A549 (cell line): ENCODE data around the gene COASY. TPM values are rescaled to one million over a fixed set of nuclear protein-coding genes. Genes with fewer than 3 reads are reported as not detected.

ENCODE experiments used
- ATAC-seq, 2 experiments: fragments of 200-7000 bp in 1 of 2; fragments of >200 bp in 1 of 2; cut with Nextera tagmentation in 1 of 2; cut with Tn5 transposase in 1 of 2; 3 replicates each; pipeline versions ENCODE4 v1.8.0 to v1.9.1; 2018 to 2020; ENCODE audit warnings: mild to moderate bottlenecking in 1 of 2, moderate library complexity in 1 of 2
- CTCF ChIA-PET: fragments of 300-600 bp; sonication (Branson Sonifier 250); formaldehyde crosslinking; extraction: SDS; loops from one replicate; lab custom pipeline; 2021; ENCODE audit warnings: antibody characterized with exemption, inconsistent platforms; lab: Yijun Ruan, JAX
- POLR2A ChIA-PET: fragments of 350-600 bp; formaldehyde crosslinking; extraction: SDS; loops from one replicate; lab custom pipeline; 2021; ENCODE audit warnings: antibody characterized with exemption, inconsistent platforms; lab: Yijun Ruan, JAX
- DNase-seq, 2 experiments: peaks; one replicate each; pipeline versions ENCODE4 v3.0.0 to v3.0.0-alpha.2; 2011 to 2016; ENCODE audit warnings: low read depth in 1 of 2, low spot score in 1 of 2
- FAIRE-seq: peaks from 2 replicates; lab custom pipeline; 2011; peaks lifted over from hg19 to GRCh38; lab: Jason Lieb, UNC
- H3K27ac ChIP-seq, 2 experiments: fragments of >200 bp; sonication (Bioruptor Twin); formaldehyde crosslinking; 3 replicates each; pipeline ENCODE4 v1.5.1; 2016 to 2017
- H3K4me1 ChIP-seq: fragments of >200 bp; sonication (Bioruptor Twin); formaldehyde crosslinking; 3 replicates; pipeline ENCODE4 v1.6.1; 2016
- H3K4me2 ChIP-seq: fragments of >200 bp; sonication (Bioruptor Twin); formaldehyde crosslinking; 3 replicates; pipeline ENCODE4 v1.6.1; 2016
- H3K4me3 ChIP-seq: fragments of >200 bp; sonication (Bioruptor Twin); formaldehyde crosslinking; 3 replicates; pipeline ENCODE4 v1.5.1; 2016
- H3K9me3 ChIP-seq: fragments of >200 bp; sonication (Bioruptor Twin); formaldehyde crosslinking; 3 replicates; pipeline ENCODE4 v1.6.1; 2016
- BCL3 ChIP-seq: fragments of >200 bp; sonication (Bioruptor Twin); formaldehyde crosslinking; IDR thresholded peaks from 3 replicates; pipeline ENCODE4 v1.6.1; 2016
- CBX2 ChIP-seq: fragments of 200-600 bp; sonication (generic); IDR thresholded peaks from 2 replicates; pipeline ENCODE4 v1.6.1; 2016; ENCODE audit warnings: low read depth, mild to moderate bottlenecking, borderline replicate concordance
- CBX8 ChIP-seq: fragments of 200-600 bp; sonication (generic); IDR thresholded peaks from 2 replicates; pipeline ENCODE4 v1.6.1; 2016
- CEBPB ChIP-seq, 2 experiments: fragments of >200 bp in 1 of 2; sonication (Bioruptor Twin) in 1 of 2; formaldehyde crosslinking in 1 of 2; IDR thresholded peaks; 2 replicates each; pipeline ENCODE4 v1.6.1; 2012 to 2016
- CHD2 ChIP-seq: fragments of 150-350 bp; IDR thresholded peaks from 2 replicates; pipeline ENCODE4 v1.6.1; 2014; ENCODE audit warnings: low read length; ENCODE audit not compliant: partially characterized antibody
- FOSB ChIP-seq: fragments of 250-450 bp; sonication (Bioruptor Pico); IDR thresholded peaks from 2 replicates; pipeline ENCODE4 v1.5.0; 2020; ENCODE audit warnings: mild to moderate bottlenecking, moderate library complexity
- FOSL2 ChIP-seq, 2 experiments: fragments of 450-650 bp in 1 of 2; fragments of >200 bp in 1 of 2; sonication (Bioruptor Twin) in 1 of 2; formaldehyde crosslinking; IDR thresholded peaks; 2 replicates each; pipeline versions ENCODE4 v1.5.0 to v1.6.1; 2016 to 2020; ENCODE audit warnings: mild to moderate bottlenecking in 1 of 2, moderate library complexity in 1 of 2
- HDAC2 ChIP-seq: fragments of 200-600 bp; sonication (generic); IDR thresholded peaks from 2 replicates; pipeline ENCODE4 v1.6.1; 2016
- HEYL ChIP-seq: fragments of 250-450 bp; sonication (Bioruptor Pico); IDR thresholded peaks from 2 replicates; pipeline ENCODE4 v1.8.0; 2021; ENCODE audit warnings: mild to moderate bottlenecking, moderate library complexity
- HMGXB4 ChIP-seq: fragments of 250-450 bp; sonication (Bioruptor Pico); IDR thresholded peaks from 2 replicates; pipeline ENCODE4 v1.5.0; 2021; ENCODE audit warnings: mild to moderate bottlenecking, moderate library complexity, borderline replicate concordance
- HOXA7 ChIP-seq: fragments of 250-450 bp; sonication (Bioruptor Pico); IDR thresholded peaks from 2 replicates; pipeline ENCODE4 v1.5.0; 2020; ENCODE audit warnings: mild to moderate bottlenecking, moderate library complexity
- JUN ChIP-seq, 2 experiments: fragments of >200 bp; sonication (Bioruptor Twin); formaldehyde crosslinking; IDR thresholded peaks; 2 replicates in 1 of 2; 3 replicates in 1 of 2; pipeline ENCODE4 v1.6.1; 2016 to 2017
- JUNB ChIP-seq: fragments of >200 bp; sonication (Bioruptor Twin); formaldehyde crosslinking; IDR thresholded peaks from 2 replicates; pipeline ENCODE4 v1.6.1; 2016
- KDM1A ChIP-seq: fragments of 200-600 bp; sonication (generic); IDR thresholded peaks from 2 replicates; pipeline ENCODE4 v1.6.1; 2016; ENCODE audit warnings: low read depth, mild to moderate bottlenecking
- KDM5A ChIP-seq: fragments of 200-600 bp; sonication (generic); IDR thresholded peaks from 2 replicates; pipeline ENCODE4 v1.6.1; 2016; ENCODE audit warnings: antibody characterized with exemption, mild to moderate bottlenecking
- MAFK ChIP-seq: fragments of 450-650 bp; IDR thresholded peaks from 2 replicates; pipeline ENCODE4 v1.6.1; 2014; ENCODE audit not compliant: partially characterized antibody
- NFE2L2 ChIP-seq: fragments of 150-350 bp; conservative IDR thresholded peaks from 2 replicates; pipeline ENCODE4 v1.6.1; 2014; ENCODE audit warnings: low read length
- NR3C1 ChIP-seq: fragments of >200 bp; sonication (Bioruptor Twin); formaldehyde crosslinking; IDR thresholded peaks from 3 replicates; pipeline ENCODE4 v1.6.1; 2017
- PHF8 ChIP-seq: fragments of 200-600 bp; sonication (generic); IDR thresholded peaks from 2 replicates; pipeline ENCODE4 v1.6.1; 2016; ENCODE audit warnings: low read depth, mild to moderate bottlenecking, antibody characterized with exemption, moderate library complexity, borderline replicate concordance
- POLR2A ChIP-seq: IDR thresholded peaks from 2 replicates; pipeline ENCODE4 v1.6.1; 2012; ENCODE audit warnings: mild to moderate bottlenecking, low read length
- POLR2AphosphoS2 ChIP-seq: conservative IDR thresholded peaks from 2 replicates; pipeline ENCODE4 v1.6.1; 2012; ENCODE audit warnings: low read length, improper control_type of control experiment, inconsistent platforms
- RARB ChIP-seq: fragments of 250-450 bp; sonication (Bioruptor Pico); IDR thresholded peaks from 2 replicates; pipeline ENCODE4 v1.8.0; 2021; ENCODE audit warnings: mild to moderate bottlenecking, moderate library complexity
- RFX5 ChIP-seq: fragments of 450-650 bp; IDR thresholded peaks from 2 replicates; pipeline ENCODE4 v1.7.1; 2014; ENCODE audit warnings: antibody characterized with exemption, mild to moderate bottlenecking, moderate library complexity
- RNF2 ChIP-seq: fragments of 200-600 bp; sonication (generic); IDR thresholded peaks from 2 replicates; pipeline ENCODE4 v1.6.1; 2016; ENCODE audit warnings: low read depth, mild to moderate bottlenecking, antibody characterized with exemption, moderate library complexity, borderline replicate concordance
- SREBF2 ChIP-seq: fragments of 450-650 bp; IDR thresholded peaks from 2 replicates; pipeline ENCODE4 v1.6.1; 2014; ENCODE audit warnings: mild to moderate bottlenecking, moderate library complexity
- TFCP2L1 ChIP-seq: fragments of 250-450 bp; sonication (Bioruptor Pico); IDR thresholded peaks from 2 replicates; pipeline ENCODE4 v1.5.0; 2021; ENCODE audit warnings: mild to moderate bottlenecking
- TP53 ChIP-seq: fragments of 250-450 bp; sonication (Bioruptor Pico); IDR thresholded peaks from 2 replicates; pipeline ENCODE4 v1.5.0; 2021; ENCODE audit warnings: mild to moderate bottlenecking, moderate library complexity
- ZC3H11A ChIP-seq: fragments of 450-650 bp; IDR thresholded peaks from 2 replicates; pipeline ENCODE4 v1.6.1; 2014; ENCODE audit warnings: antibody characterized with exemption, mild to moderate bottlenecking
- ZFP36 ChIP-seq: fragments of 450-650 bp; IDR thresholded peaks from 2 replicates; pipeline ENCODE4 v1.6.1; 2014; ENCODE audit warnings: borderline replicate concordance; ENCODE audit not compliant: partially characterized antibody
- ZNF302 ChIP-seq: fragments of 250-450 bp; sonication (Bioruptor Pico); IDR thresholded peaks from 2 replicates; pipeline ENCODE4 v1.9.0; 2021; ENCODE audit warnings: inconsistent platforms, mild to moderate bottlenecking, moderate library complexity
- WGBS: methylation state at CpG from one replicate; pipeline ENCODE4 v1.1.6; 2017; ENCODE audit errors: missing lambda C conversion rate; 5-methylcytosine and 5-hydroxymethylcytosine counted together
- polyA minus RNA-seq: library from RNA; depleted of rRNA, polyadenylated mRNA; stranded (reverse); fragments of >200 nt; gene quantifications from 2 replicates; pipeline ENCODE4 v1.2.3, GENCODE V29; 2011; rRNA and poly(A)+ RNA removed
- polyA plus RNA-seq, 4 experiments: library from polyadenylated mRNA; depleted of rRNA in 3 of 4; stranded (reverse); fragments of >200 nt; fragmentation: RNase III in 1 of 4; extraction: RNeasy Plus Mini Kit Qiagen cat#74134 plus additional on column Dnase treatment in 1 of 4; gene quantifications; 2 replicates in 3 of 4; 3 replicates in 1 of 4; pipeline ENCODE4 v1.2.3, GENCODE V29; 2011 to 2017
- TF ChIP-seq, protein P1 (sequence below): IDR thresholded peaks from 2 replicates; pipeline ENCODE4 v1.6.1; 2012
- TF ChIP-seq, protein P2 (sequence below): fragments of 250-450 bp; sonication (Bioruptor Pico); IDR thresholded peaks from 2 replicates; pipeline ENCODE4 v1.5.0; 2020; ENCODE audit warnings: low read depth, mild to moderate bottlenecking, moderate library complexity
- TF ChIP-seq, protein P3 (sequence below): IDR thresholded peaks from 2 replicates; pipeline ENCODE4 v1.6.1; 2012; ENCODE audit warnings: low read depth, borderline replicate concordance
- TF ChIP-seq, protein P4 (sequence below): fragments of 450-650 bp; IDR thresholded peaks from 2 replicates; pipeline ENCODE4 v1.6.1; 2014; ENCODE audit warnings: antibody characterized with exemption
- TF ChIP-seq, protein P5 (sequence below): fragments of >200 bp; sonication (Bioruptor Twin); formaldehyde crosslinking; IDR thresholded peaks from 3 replicates; pipeline ENCODE4 v1.5.1; 2016

The COASY gene
- polyA plus RNA-seq (2011; rRNA removed) (65.4 and 77.5 TPM in 2 replicates), polyA plus RNA-seq (2017; fragmentation: RNase III; extraction: RNeasy Plus Mini Kit Qiagen cat#74134 plus additional on column Dnase treatment) (103 to 113 TPM (median 112 TPM) in 3 replicates), polyA minus RNA-seq (86.3 and 94.3 TPM in 2 replicates)
- polyA plus RNA-seq (2012; cell fraction: cytosol; rRNA removed), result 116 and 139 TPM in 2 replicates
- polyA plus RNA-seq (2012; cell fraction: nucleus; rRNA removed), result 273 and 349 TPM in 2 replicates

DNA sequence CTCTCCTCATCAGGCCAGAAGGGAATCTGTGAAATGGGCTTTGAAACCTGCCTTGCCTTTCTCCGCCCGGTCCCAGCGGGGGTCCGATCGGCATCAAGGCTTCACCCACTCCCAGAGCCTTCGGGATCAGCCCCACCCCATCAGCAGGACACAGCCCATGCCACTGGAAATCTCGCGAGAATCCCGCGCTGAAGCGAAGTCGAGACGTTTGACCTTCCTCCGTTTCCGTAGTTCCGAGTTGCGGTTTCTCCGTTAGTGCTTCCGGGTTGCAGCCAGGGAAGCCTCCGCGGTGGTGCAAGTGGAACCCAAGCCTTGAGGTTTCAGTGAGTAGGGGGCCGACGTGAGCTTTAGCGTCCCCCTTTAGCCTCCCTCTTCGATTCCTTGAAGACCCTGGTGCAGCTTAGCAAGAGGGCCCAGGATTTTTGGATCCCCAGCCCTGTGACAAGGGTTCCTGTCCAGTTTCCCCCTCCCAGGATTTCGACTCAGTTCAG, at the start of gene COASY:
Gene COASY, plus strand, starts transcription at position 252 of the 491 bp plus-strand sequence. CDS start 475 bp downstream, outside the sequence.
- Histone ChIP-seq H3K4me2 (peak within 1 kb of the TSS; percentile 86), H3K4me3 (peak within 1 kb of the TSS; percentile 91), H3K9me3 (no peaks in the 10 kb centered on the region), H3K4me1 (peaks cover 27% of the 10 kb centered on the region), H3K27ac (peak within 1 kb of the TSS; percentile 91 to 97)
- FAIRE-seq (peak; percentile 92), DNase-seq (peak; percentile 99 to 100), ATAC-seq (peak; percentile 65 to 85)
- POLR2A ChIA-PET, result interaction anchor here (1.3 kb wide), 1 partner anchor 14 kb away, joined by 3 read pairs; no protein-coding TSS in a partner anchor
- CTCF ChIA-PET, result interaction anchor here (9.3 kb wide), 1 partner anchor 17 kb away, joined by 120 read pairs; the partner anchor contains the start of gene PSMC3IP
- WGBS, result 0% methylated on average over 26 of the region's 26 CpGs
- TF ChIP-seq, protein P1, sequence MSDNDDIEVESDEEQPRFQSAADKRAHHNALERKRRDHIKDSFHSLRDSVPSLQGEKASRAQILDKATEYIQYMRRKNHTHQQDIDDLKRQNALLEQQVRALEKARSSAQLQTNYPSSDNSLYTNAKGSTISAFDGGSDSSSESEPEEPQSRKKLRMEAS, result peak; percentile 94
- TF ChIP-seq CBX8 (no peak), BCL3 (peak; percentile 64; the same call in 1 of the 3 replicates), TP53 (no peak), FOSB (no peak), CEBPB (IDR thresholded peaks at IDR 0.05) (peak in 1 of 2 experiments; percentile 58; a peak in 1 of 4 replicates), RNF2 (no peak), SREBF2 (no peak), KDM1A (peak; percentile 29; the same call in 1 of the 2 replicates), ZFP36 (no peak), JUNB (peak; percentile 12; the same call in 1 of the 2 replicates), TFCP2L1 (CRISPR knock-in tag) (no peak), PHF8 (no peak), HDAC2 (no peak), NFE2L2 (no peak), RARB (CRISPR knock-in tag) (no peak), CBX2 (no peak), HMGXB4 (CRISPR knock-in tag) (no peak), CHD2 (peak; percentile 100), ZC3H11A (no peak), MAFK (no peak), ZNF302 (CRISPR knock-in tag) (no peak), FOSL2 (IDR thresholded peaks at IDR 0.05) (no peak), FOSL2 (CRISPR knock-in tag; IDR thresholded peaks at IDR 0.05) (no peak), POLR2A (peak; percentile 54), JUN (IDR thresholded peaks at IDR 0.05) (peak; percentile 79 to 92), NR3C1 (no peak), POLR2AphosphoS2 (no peak), RFX5 (0 out of 2 replicates have a peak, but pooled peaks have one; percentile 16), HEYL (no peak), HOXA7 (no peak), KDM5A (peak; percentile 73; the same call in 1 of the 2 replicates)
- TF ChIP-seq, protein P2, sequence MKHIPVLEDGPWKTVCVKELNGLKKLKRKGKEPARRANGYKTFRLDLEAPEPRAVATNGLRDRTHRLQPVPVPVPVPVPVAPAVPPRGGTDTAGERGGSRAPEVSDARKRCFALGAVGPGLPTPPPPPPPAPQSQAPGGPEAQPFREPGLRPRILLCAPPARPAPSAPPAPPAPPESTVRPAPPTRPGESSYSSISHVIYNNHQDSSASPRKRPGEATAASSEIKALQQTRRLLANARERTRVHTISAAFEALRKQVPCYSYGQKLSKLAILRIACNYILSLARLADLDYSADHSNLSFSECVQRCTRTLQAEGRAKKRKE (CRISPR knock-in tag), result no peak
- TF ChIP-seq, protein P3, sequence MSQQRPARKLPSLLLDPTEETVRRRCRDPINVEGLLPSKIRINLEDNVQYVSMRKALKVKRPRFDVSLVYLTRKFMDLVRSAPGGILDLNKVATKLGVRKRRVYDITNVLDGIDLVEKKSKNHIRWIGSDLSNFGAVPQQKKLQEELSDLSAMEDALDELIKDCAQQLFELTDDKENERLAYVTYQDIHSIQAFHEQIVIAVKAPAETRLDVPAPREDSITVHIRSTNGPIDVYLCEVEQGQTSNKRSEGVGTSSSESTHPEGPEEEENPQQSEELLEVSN, result 0 out of 2 replicates have a peak, but pooled peaks have one; percentile 71
- TF ChIP-seq, protein P4, sequence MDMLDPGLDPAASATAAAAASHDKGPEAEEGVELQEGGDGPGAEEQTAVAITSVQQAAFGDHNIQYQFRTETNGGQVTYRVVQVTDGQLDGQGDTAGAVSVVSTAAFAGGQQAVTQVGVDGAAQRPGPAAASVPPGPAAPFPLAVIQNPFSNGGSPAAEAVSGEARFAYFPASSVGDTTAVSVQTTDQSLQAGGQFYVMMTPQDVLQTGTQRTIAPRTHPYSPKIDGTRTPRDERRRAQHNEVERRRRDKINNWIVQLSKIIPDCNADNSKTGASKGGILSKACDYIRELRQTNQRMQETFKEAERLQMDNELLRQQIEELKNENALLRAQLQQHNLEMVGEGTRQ, result no peak
- TF ChIP-seq, protein P5, sequence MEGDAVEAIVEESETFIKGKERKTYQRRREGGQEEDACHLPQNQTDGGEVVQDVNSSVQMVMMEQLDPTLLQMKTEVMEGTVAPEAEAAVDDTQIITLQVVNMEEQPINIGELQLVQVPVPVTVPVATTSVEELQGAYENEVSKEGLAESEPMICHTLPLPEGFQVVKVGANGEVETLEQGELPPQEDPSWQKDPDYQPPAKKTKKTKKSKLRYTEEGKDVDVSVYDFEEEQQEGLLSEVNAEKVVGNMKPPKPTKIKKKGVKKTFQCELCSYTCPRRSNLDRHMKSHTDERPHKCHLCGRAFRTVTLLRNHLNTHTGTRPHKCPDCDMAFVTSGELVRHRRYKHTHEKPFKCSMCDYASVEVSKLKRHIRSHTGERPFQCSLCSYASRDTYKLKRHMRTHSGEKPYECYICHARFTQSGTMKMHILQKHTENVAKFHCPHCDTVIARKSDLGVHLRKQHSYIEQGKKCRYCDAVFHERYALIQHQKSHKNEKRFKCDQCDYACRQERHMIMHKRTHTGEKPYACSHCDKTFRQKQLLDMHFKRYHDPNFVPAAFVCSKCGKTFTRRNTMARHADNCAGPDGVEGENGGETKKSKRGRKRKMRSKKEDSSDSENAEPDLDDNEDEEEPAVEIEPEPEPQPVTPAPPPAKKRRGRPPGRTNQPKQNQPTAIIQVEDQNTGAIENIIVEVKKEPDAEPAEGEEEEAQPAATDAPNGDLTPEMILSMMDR, result no peak
